Activated naive CD8-positive, alpha-beta T cell treated with anti-CD3 and anti-CD28 coated beads, Interleukin-2, amount 50 U/mL, for 24 hours (primary cell): ENCODE measurements around the gene BMP2K.

Experiments used
- ATAC-seq: fragments of 150-1000 bp; cut with Tn5 transposase; one replicate; pipeline ENCODE4 v1.10.0; 2021
- DNase-seq: peaks from one replicate; pipeline ENCODE4 v3.0.0; 2021
- H3K27ac Mint-ChIP-seq: one replicate; pipeline ENCODE4 v1.8.0; 2021; ENCODE audit warnings: mild to moderate bottlenecking, mixed read lengths
- H3K27me3 Mint-ChIP-seq: one replicate; pipeline ENCODE4 v1.8.0; 2021; ENCODE audit warnings: mixed read lengths
- H3K36me3 Mint-ChIP-seq: one replicate; pipeline ENCODE4 v1.8.0; 2021; ENCODE audit warnings: low read depth, mixed read lengths
- H3K4me1 Mint-ChIP-seq: one replicate; pipeline ENCODE4 v1.8.0; 2021; ENCODE audit warnings: mixed read lengths
- H3K4me3 Mint-ChIP-seq: one replicate; pipeline ENCODE4 v1.8.0; 2021; ENCODE audit warnings: mild to moderate bottlenecking, moderate library complexity, mixed read lengths
- H3K9me3 Mint-ChIP-seq: one replicate; pipeline ENCODE4 v1.8.0; 2021; ENCODE audit warnings: mixed read lengths

The BMP2K gene

DNA sequence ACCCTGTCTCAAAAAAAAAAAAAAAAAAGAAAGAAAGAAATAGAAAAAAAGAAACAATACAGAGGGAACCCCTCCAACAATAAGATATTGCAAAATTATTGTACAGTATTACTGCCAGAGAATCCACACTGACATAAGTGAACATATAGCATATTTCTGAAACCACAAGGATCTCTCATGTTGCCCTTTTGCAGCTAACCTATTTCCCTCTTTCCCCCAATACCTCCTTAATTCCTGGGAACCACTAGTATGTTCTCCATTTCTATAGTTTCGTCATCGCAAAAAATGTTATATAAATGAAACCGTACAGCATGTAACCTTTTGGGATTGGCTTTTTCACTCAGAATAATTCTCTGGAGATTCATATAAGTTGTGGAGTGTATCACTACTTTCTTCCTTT is 20.0 kb upstream of the BMP2K start:
- Mint-ChIP-seq H3K27me3 (no peaks in the 10 kb centered on the region), H3K36me3 (no peaks in the 10 kb centered on the region), H3K27ac (no peak overlapping the region), H3K4me1 (peaks cover 7% of the 10 kb centered on the region), H3K4me3 (no peak overlapping the region), H3K9me3 (no peaks in the 10 kb centered on the region)
- ATAC-seq (no peak), DNase-seq (no peak)

DNA sequence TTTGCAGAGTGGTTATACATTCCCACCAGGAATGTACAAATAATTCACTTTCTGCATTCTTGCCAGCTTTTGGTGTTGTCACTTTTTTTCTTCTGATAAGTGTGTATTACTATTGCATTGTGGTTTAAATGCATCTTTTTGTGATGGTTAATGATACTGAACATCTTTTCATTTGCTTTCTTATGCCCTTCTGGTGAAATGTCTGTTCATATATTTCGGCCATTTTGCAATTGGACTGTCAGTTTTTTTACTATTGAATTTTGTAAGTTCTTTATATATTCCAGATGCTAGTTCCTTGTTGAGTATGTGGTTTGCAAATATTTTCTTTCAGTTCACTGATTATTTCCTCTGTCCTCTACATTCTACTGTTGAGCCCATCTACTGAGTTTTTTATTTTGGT is 19.4 kb upstream of the BMP2K start:
- Mint-ChIP-seq H3K9me3 (no peaks in the 10 kb centered on the region), H3K4me1 (peaks cover 5% of the 10 kb centered on the region), H3K27ac (no peak overlapping the region), H3K27me3 (no peaks in the 10 kb centered on the region), H3K36me3 (no peaks in the 10 kb centered on the region), H3K4me3 (no peak overlapping the region)
- DNase-seq (no peak), ATAC-seq (no peak)

DNA sequence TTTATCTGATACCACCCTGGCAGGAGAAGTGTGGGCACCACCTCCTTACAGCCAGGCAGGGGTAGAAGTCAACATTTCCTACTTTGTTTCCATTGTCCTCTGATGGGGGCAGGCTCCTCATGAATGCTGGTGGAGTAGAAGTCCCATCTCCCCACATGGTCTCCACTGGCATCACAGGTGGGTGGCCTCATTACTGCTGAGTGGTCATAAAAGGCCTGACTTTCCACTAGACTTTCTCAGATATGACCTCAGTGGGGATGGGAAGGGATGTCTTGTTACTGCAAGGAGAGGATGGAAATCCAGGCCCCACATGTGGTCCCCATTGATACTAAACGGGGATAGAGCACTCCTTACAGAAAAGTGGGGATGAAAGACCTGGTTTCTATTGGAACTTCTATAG is 18.6 kb upstream of the BMP2K start:
- no peaks in the 10 kb centered on the region for H3K9me3 Mint-ChIP-seq
- DNase-seq (no peak), ATAC-seq (no peak)
- H3K4me1 Mint-ChIP-seq: peaks cover 2% of the 10 kb centered on the region
- no peaks in the 10 kb centered on the region for H3K36me3 Mint-ChIP-seq
- H3K27ac Mint-ChIP-seq: no peak overlapping the region
- H3K4me3 Mint-ChIP-seq: no peak overlapping the region
- no peaks in the 10 kb centered on the region for H3K27me3 Mint-ChIP-seq

DNA sequence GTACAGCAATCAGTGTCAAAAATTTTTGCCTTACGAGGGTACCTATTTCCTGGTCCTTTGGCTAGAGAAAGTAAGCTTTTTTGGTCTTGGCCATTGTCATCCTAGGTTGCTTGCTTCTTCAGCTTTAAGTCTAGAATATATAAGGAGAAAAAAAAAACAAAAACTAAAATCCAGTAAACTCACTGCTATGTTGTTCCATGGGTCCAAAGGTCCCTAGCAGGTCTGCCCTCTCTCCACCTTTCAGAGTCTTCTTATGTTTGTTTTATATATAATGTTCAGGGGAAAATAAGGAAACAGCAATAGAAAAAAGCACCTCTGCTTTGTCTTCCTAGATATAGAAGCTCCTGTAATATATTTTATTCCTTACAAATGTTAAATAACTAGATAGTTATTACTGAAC is 18.1 kb upstream of the BMP2K start:
- DNase-seq (no peak), ATAC-seq (no peak)
- no peaks in the 10 kb centered on the region for H3K27me3 Mint-ChIP-seq
- H3K9me3 Mint-ChIP-seq: no peaks in the 10 kb centered on the region
- no peak overlapping the region for H3K4me3 Mint-ChIP-seq
- H3K27ac Mint-ChIP-seq: no peak overlapping the region
- no peaks in the 10 kb centered on the region for H3K36me3 Mint-ChIP-seq
- peaks cover 2% of the 10 kb centered on the region for H3K4me1 Mint-ChIP-seq

DNA sequence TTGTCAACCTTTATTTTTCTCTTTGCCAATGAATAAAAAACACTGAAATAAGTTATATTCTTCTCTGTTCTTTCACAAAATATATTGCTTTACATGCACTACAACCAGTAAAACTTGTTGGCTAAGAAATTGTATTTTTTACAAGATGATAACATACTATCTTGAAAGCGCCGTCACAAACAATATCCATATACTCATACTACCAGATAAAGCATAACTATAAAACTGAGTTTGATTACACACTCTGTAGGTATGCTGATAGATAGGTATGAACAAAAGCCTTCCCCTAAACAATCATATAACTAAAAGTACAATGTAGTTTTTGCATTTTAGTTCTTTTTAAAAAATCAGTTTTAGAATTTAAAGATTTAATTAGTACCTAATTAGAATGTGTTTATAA is 13.6 kb upstream of the BMP2K start:
- H3K36me3 Mint-ChIP-seq: no peaks in the 10 kb centered on the region
- no peak for DNase-seq
- H3K4me1 Mint-ChIP-seq: peaks cover 6% of the 10 kb centered on the region
- no peaks in the 10 kb centered on the region for H3K27me3 Mint-ChIP-seq
- ATAC-seq: no peak
- no peak overlapping the region for H3K27ac Mint-ChIP-seq
- no peak overlapping the region for H3K4me3 Mint-ChIP-seq
- H3K9me3 Mint-ChIP-seq: no peaks in the 10 kb centered on the region

DNA sequence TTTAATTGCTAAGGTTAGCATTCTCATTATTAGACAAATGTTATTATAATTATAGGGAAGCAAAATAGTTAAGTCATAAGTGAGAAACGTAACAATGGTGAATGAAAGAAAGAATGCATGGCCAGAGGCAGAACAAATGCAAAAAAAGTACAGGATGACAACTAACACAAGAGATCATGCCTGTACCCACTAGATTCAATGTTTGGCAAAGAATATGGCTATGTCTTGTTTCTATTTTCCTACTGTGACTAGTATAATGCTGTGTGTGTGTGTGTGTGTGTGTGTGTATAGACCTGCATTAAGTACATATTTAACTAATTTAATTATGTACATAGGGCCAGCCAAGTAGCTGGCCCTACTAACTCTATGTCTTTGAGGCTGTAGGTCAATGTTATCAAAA is 12.9 kb upstream of the BMP2K start:
- H3K36me3 Mint-ChIP-seq: no peaks in the 10 kb centered on the region
- H3K4me3 Mint-ChIP-seq: no peak overlapping the region
- no peaks in the 10 kb centered on the region for H3K27me3 Mint-ChIP-seq
- ATAC-seq (no peak), DNase-seq (no peak)
- H3K4me1 Mint-ChIP-seq: peaks cover 11% of the 10 kb centered on the region
- no peaks in the 10 kb centered on the region for H3K9me3 Mint-ChIP-seq
- H3K27ac Mint-ChIP-seq: no peak overlapping the region

DNA sequence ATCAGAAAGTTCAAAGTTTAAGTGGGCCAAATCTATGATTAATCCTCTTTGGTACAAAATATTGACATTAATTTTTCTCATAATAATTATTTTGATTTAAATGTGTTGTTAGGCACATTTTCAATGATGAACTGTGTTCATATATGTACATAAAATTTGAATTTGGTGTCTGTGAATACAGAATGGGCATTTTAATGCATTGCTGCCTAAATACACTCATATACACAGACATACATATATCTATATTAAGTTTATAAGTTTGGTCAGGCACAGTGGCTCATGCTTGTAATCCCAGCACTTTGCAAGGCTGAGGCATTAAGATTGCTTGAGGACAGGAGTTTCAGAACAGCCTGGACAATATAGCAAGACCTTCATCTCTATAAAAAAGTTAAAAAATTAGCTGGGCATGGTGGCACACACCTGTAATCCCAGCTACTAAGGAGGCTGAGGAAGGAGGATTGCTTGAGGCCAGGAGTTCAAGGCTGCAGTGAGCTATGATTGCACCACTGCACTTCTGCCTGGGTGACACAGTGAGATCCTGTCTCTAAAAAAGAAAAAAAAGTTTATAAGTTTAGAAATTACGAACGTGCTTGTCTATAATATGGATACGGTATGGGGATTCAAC is 12.3 kb upstream of the BMP2K start:
- peaks cover 16% of the 10 kb centered on the region for H3K4me1 Mint-ChIP-seq
- no peaks in the 10 kb centered on the region for H3K36me3 Mint-ChIP-seq
- DNase-seq: no peak
- no peak overlapping the region for H3K27ac Mint-ChIP-seq
- H3K9me3 Mint-ChIP-seq: no peaks in the 10 kb centered on the region
- no peaks in the 10 kb centered on the region for H3K27me3 Mint-ChIP-seq
- no peak overlapping the region for H3K4me3 Mint-ChIP-seq
- no peak for ATAC-seq

DNA sequence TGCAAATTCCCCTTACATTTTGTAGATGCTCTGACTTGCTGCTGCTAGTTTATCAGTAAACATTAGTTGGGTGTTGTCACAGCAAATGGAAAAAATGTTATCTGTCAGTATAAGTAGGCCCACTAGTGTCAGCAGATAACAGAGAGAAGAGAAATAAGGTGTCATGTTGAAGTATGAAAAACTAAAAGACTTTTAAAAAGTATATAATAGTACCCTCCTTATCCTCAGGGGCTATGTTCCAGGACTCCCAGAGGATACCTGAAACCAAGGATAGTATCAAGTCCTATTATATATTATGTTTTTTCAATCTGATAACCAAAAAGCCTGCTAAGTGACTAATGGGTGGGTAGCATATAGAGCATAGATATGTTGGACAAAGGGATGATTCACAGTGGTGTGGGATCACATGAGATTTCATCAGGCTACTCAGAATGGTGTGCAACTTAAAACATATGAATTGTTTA is 11.6 kb upstream of the BMP2K start:
- Mint-ChIP-seq H3K4me3 (no peak overlapping the region), H3K9me3 (no peaks in the 10 kb centered on the region), H3K4me1 (peaks cover 21% of the 10 kb centered on the region), H3K27ac (no peak overlapping the region), H3K36me3 (no peaks in the 10 kb centered on the region), H3K27me3 (no peaks in the 10 kb centered on the region)
- no peak for DNase-seq
- no peak for ATAC-seq

GRCh38 chr4:78765432-78766006 is 10.6 kb upstream of the BMP2K start:
- H3K27me3 Mint-ChIP-seq: no peaks in the 10 kb centered on the region
- H3K36me3 Mint-ChIP-seq: no peaks in the 10 kb centered on the region
- DNase-seq: no peak
- no peak for ATAC-seq
- H3K4me1 Mint-ChIP-seq: peaks cover 29% of the 10 kb centered on the region
- no peaks in the 10 kb centered on the region for H3K9me3 Mint-ChIP-seq
- peak overlapping the region; percentile 21 for H3K27ac Mint-ChIP-seq
- no peak overlapping the region for H3K4me3 Mint-ChIP-seq

DNA sequence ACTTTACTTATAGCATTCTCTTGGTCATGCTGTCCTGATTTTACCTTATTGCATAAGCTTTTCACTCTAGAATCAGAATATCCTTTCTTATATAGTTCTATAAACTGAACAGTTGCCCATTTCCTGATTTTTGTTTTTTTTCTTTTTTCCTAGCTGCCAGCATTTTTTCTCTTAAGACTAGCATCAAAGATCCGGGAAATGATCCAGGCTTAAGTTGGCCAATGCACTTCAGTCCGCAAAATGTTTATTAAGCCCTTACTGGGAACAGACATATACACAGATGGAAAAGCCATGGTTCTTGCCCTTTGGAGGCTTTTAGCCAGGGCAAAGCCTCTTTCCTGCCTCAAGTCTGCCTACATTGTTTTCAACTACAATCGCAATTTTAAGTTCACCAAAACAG is 10.1 kb upstream of the BMP2K start:
- no peaks in the 10 kb centered on the region for H3K27me3 Mint-ChIP-seq

GRCh38 chr4:78766650-78767049 is 9.5 kb upstream of the BMP2K start:
- Mint-ChIP-seq H3K36me3 (no peaks in the 10 kb centered on the region), H3K4me1 (peaks cover 34% of the 10 kb centered on the region), H3K27ac (no peak overlapping the region), H3K9me3 (no peaks in the 10 kb centered on the region), H3K4me3 (no peak overlapping the region), H3K27me3 (no peaks in the 10 kb centered on the region)
- ATAC-seq (no peak), DNase-seq (no peak)

More for the DNA sequence above, 10.1 kb upstream of the BMP2K start:
- H3K27ac Mint-ChIP-seq: no peak overlapping the region
- DNase-seq: no peak
- peaks cover 31% of the 10 kb centered on the region for H3K4me1 Mint-ChIP-seq
- no peak overlapping the region for H3K4me3 Mint-ChIP-seq
- ATAC-seq: no peak
- H3K9me3 Mint-ChIP-seq: no peaks in the 10 kb centered on the region
- no peaks in the 10 kb centered on the region for H3K36me3 Mint-ChIP-seq

DNA sequence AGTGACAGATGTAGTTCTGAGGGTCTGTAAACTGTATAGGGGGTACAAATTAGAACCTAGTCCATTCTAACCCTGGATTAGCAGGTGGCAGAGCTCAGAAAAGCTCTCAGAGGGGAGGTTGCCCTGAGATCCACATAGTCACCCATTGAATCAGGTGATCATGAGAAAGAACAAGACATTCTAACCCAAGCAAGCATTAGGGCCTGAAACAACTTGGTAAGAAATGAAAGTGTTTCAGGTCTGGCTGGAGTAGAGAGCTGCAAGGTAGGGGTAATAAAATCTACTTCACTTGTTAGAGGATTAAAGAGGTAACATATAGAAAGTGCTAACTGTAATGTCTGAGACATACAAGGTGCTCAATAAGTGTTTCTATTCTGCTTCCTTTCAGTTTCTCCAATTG is 8.8 kb upstream of the BMP2K start:
- Mint-ChIP-seq H3K4me1 (peaks cover 37% of the 10 kb centered on the region), H3K27ac (no peak overlapping the region)

DNA sequence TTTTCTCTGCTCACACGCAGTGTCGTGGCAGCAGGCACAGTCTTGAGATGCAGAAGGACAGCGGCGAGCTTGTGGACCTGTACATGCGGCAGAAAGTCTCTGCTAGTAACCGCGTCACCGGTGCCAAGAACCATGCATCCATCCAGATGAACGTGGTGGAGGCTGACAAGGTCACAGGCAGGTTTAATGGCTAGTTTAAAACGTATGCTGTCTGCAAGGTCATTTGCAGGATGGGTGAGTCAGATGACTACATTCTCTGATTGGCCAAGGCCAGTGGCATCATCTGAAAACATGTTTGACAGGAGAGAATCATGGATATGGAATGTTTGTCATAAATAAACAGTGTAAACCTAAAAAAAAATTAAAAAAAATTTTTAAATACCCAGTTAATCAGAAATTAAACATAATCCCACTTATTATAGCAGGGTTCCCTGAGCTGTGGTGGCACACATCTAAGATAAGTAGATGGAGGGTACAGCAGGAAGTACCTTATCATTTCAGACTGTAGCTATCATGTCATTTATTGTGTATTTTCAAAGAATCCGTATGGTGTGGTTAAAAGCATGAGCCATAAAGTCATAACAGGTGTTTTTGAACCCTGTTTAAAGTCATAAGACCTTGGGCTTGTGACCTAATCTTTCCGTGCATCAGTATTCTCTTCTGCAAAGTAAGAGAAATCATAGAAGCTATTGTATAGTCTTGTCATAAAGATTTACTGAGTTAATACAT is 7.5 kb upstream of the BMP2K start:
- H3K9me3 Mint-ChIP-seq: no peaks in the 10 kb centered on the region
- H3K27me3 Mint-ChIP-seq: no peaks in the 10 kb centered on the region
- no peaks in the 10 kb centered on the region for H3K36me3 Mint-ChIP-seq
- no peak overlapping the region for H3K27ac Mint-ChIP-seq
- H3K4me1 Mint-ChIP-seq: peaks cover 46% of the 10 kb centered on the region
- peak; percentile 74 for ATAC-seq
- H3K4me3 Mint-ChIP-seq: no peak overlapping the region
- DNase-seq: no peak

More for the DNA sequence above, 8.8 kb upstream of the BMP2K start:
- Mint-ChIP-seq H3K9me3 (no peaks in the 10 kb centered on the region), H3K36me3 (no peaks in the 10 kb centered on the region), H3K27me3 (no peaks in the 10 kb centered on the region), H3K4me3 (no peak overlapping the region)
- no peak for ATAC-seq
- DNase-seq: no peak

DNA sequence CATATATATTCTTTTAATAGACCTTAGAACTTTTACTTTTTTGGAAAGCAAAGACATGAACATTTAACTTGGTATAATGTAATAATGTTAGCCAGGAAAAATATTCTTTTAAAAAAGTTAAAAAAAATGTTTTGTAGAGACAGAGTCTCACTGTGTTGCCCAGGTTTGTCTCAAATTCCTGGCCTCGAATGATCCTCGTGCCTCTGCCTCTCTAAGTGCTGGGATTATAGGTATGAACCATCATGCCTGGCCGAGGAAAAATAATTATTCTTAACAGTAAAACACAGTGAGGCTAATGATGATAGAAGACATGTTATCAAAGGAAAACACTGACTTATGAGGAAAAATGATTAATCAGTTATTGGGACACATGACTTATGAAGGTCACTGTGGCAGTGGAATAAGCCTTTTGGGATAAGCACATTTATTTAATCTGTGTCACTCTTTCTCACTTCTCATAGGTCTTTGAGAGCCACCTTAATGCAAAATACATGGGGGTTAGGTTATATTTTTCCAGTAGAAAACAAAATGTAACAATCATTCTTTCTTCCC is 6.0 kb upstream of the BMP2K start:
- ATAC-seq (no peak), DNase-seq (no peak)
- no peaks in the 10 kb centered on the region for H3K27me3 Mint-ChIP-seq
- H3K27ac Mint-ChIP-seq: no peak overlapping the region
- H3K36me3 Mint-ChIP-seq: no peaks in the 10 kb centered on the region
- no peaks in the 10 kb centered on the region for H3K9me3 Mint-ChIP-seq
- no peak overlapping the region for H3K4me3 Mint-ChIP-seq
- peaks cover 58% of the 10 kb centered on the region for H3K4me1 Mint-ChIP-seq

- Mint-ChIP-seq H3K4me1 (peaks cover 64% of the 10 kb centered on the region), H3K27ac (no peak overlapping the region), H3K36me3 (no peaks in the 10 kb centered on the region), H3K4me3 (no peak overlapping the region), H3K9me3 (no peaks in the 10 kb centered on the region), H3K27me3 (no peaks in the 10 kb centered on the region)
- ATAC-seq (no peak), DNase-seq (no peak)
These were observed 3.5 kb upstream of the BMP2K start for GRCh38 chr4:78772526-78773091.
